H1 (cell line): ENCODE data around the gene OSBPL3. TPM values are rescaled to one million over a fixed set of nuclear protein-coding genes. Genes with fewer than 3 reads are reported as not detected.

Experiments
- CTCF ChIA-PET: fragments of 300-600 bp; sonication (Branson Sonifier 250); formaldehyde crosslinking; loops from one replicate; lab custom pipeline; 2021; ENCODE audit not compliant: partially characterized antibody; lab: Charles Lee
- POLR2A ChIA-PET: fragments of 300-600 bp; sonication (Branson Sonifier 250); formaldehyde crosslinking; loops from one replicate; lab custom pipeline; 2021; ENCODE audit warnings: inconsistent platforms; ENCODE audit not compliant: partially characterized antibody; lab: Charles Lee
- DNase-seq, 2 experiments: peaks; one replicate each; pipeline versions ENCODE4 v3.0.0 to v3.0.0-alpha.2; 2010 to 2022; ENCODE audit warnings: low spot score in 2 of 2, low read depth in 1 of 2, mixed read lengths in 1 of 2
- FAIRE-seq: peaks from 2 replicates; lab custom pipeline; 2011; peaks lifted over from hg19 to GRCh38; lab: Jason Lieb, UNC
- H2AFZ ChIP-seq: 2 replicates; pipeline ENCODE4 v1.8.1; 2012; ENCODE audit warnings: low read length, inconsistent platforms
- H2AK5ac ChIP-seq: 2 replicates; pipeline ENCODE4 v1.6.1; 2013; ENCODE audit warnings: low read depth, low read length
- H2BK120ac ChIP-seq: replicated peaks from 2 replicates; pipeline ENCODE3; 2013; ENCODE audit warnings: low read depth, low read length, inconsistent platforms
- H2BK12ac ChIP-seq: 2 replicates; pipeline ENCODE4 v1.6.1; 2013; ENCODE audit warnings: low read depth, low read length
- H2BK15ac ChIP-seq: 2 replicates; pipeline ENCODE4 v1.6.1; 2013; ENCODE audit warnings: low read length
- H2BK20ac ChIP-seq: 2 replicates; pipeline ENCODE4 v1.6.1; 2013; ENCODE audit warnings: low read length
- H2BK5ac ChIP-seq: 2 replicates; pipeline ENCODE4 v1.6.1; 2013; ENCODE audit warnings: low read depth, low read length
- H3K14ac ChIP-seq: 2 replicates; pipeline ENCODE4 v1.6.1; 2013; ENCODE audit warnings: inconsistent platforms; ENCODE audit not compliant: insufficient read length
- H3K18ac ChIP-seq: 2 replicates; pipeline ENCODE4 v1.6.1; 2013; ENCODE audit warnings: low read length; ENCODE audit errors: extremely low read depth
- H3K23ac ChIP-seq: 2 replicates; pipeline ENCODE4 v1.6.1; 2013; ENCODE audit warnings: inconsistent platforms; ENCODE audit not compliant: insufficient read length
- H3K23me2 ChIP-seq: 2 replicates; pipeline ENCODE4 v1.6.1; 2013; ENCODE audit warnings: low read depth, low read length
- H3K27ac ChIP-seq: 2 replicates; pipeline ENCODE4 v1.6.1; 2011; ENCODE audit warnings: low read depth, low read length, inconsistent platforms
- H3K27me3 ChIP-seq, 4 experiments: replicated peaks in 1 of 4; 1 replicate in 1 of 4; 2 replicates in 3 of 4; pipeline versions ENCODE4 v1.6.1 to v1.8.1; 2011 to 2013; ENCODE audit warnings: low read length in 3 of 4, mild to moderate bottlenecking in 3 of 4, inconsistent platforms in 2 of 4, mixed read lengths in 2 of 4, moderate library complexity in 1 of 4; ENCODE audit not compliant: control insufficient read depth in 3 of 4, insufficient read depth in 3 of 4; ENCODE audit errors: extremely low read depth in 1 of 4
- H3K36me3 ChIP-seq, 4 experiments: 2 replicates each; pipeline versions ENCODE4 v1.6.1 to v1.8.1; 2011 to 2013; ENCODE audit warnings: mild to moderate bottlenecking in 4 of 4, low read length in 3 of 4, moderate library complexity in 2 of 4, control low read depth in 1 of 4, inconsistent platforms in 1 of 4; ENCODE audit not compliant: insufficient read depth in 4 of 4, control insufficient read depth in 2 of 4
- H3K4ac ChIP-seq: replicated peaks from 2 replicates; pipeline ENCODE3; 2013; ENCODE audit warnings: low read length, low read depth, mixed read lengths, inconsistent platforms; ENCODE audit not compliant: insufficient read length
- H3K4me1 ChIP-seq, 4 experiments: replicated peaks in 1 of 4; 1 replicate in 1 of 4; 2 replicates in 3 of 4; pipeline versions ENCODE4 v1.6.1 to v1.8.1; 2011 to 2013; ENCODE audit warnings: low read length in 3 of 4, inconsistent platforms in 2 of 4, mixed read lengths in 1 of 4; ENCODE audit not compliant: insufficient read depth in 4 of 4, control insufficient read depth in 3 of 4
- H3K4me2 ChIP-seq, 2 experiments: 2 replicates each; pipeline versions ENCODE4 v1.6.1 to v1.8.1; 2011 to 2013; ENCODE audit warnings: low read depth in 2 of 2, low read length in 2 of 2, control low read depth in 1 of 2, inconsistent platforms in 1 of 2, mild to moderate bottlenecking in 1 of 2; ENCODE audit not compliant: insufficient read depth in 1 of 2
- H3K4me3 ChIP-seq, 4 experiments: fragments of 200-600, 300-600 bp in 1 of 4; sonication (generic), shearing (Covaris generic), sonication (Bioruptor Twin) in 1 of 4; 2 replicates each; pipeline versions ENCODE4 v1.5.1 to v1.8.1; 2011 to 2016; ENCODE audit warnings: low read length in 4 of 4, low read depth in 3 of 4, control low read depth in 2 of 4, inconsistent platforms in 2 of 4, mild to moderate bottlenecking in 2 of 4, mixed read lengths in 1 of 4, moderate library complexity in 1 of 4; ENCODE audit not compliant: insufficient read depth in 2 of 4; ENCODE audit errors: extremely low read depth in 1 of 4
- H3K56ac ChIP-seq: replicated peaks from 2 replicates; pipeline ENCODE3; 2013; ENCODE audit warnings: low read depth, mild to moderate bottlenecking, mixed read lengths, low read length, inconsistent platforms; ENCODE audit not compliant: insufficient read length
- H3K79me1 ChIP-seq: 2 replicates; pipeline ENCODE4 v1.6.1; 2013; ENCODE audit warnings: low read depth, low read length, control low read depth
- H3K79me2 ChIP-seq, 2 experiments: 2 replicates each; pipeline versions ENCODE4 v1.6.1 to v1.8.1; 2012 to 2013; ENCODE audit warnings: low read length in 2 of 2, mild to moderate bottlenecking in 2 of 2, inconsistent platforms in 1 of 2; ENCODE audit not compliant: insufficient read depth in 2 of 2, control insufficient read depth in 1 of 2
- H3K9ac ChIP-seq, 4 experiments: replicated peaks in 1 of 4; 1 replicate in 1 of 4; 2 replicates in 3 of 4; pipeline versions ENCODE4 v1.6.1 to v1.8.1; 2011 to 2013; ENCODE audit warnings: low read depth in 3 of 4, low read length in 3 of 4, control low read depth in 2 of 4, mild to moderate bottlenecking in 2 of 4, moderate library complexity in 2 of 4, inconsistent platforms in 1 of 4; ENCODE audit errors: extremely low read depth in 1 of 4
- H3K9me3 ChIP-seq, 2 experiments: 2 replicates each; pipeline versions ENCODE4 v1.6.1 to v1.8.1; 2012 to 2013; ENCODE audit warnings: mild to moderate bottlenecking in 2 of 2, moderate library complexity in 2 of 2, control low read depth in 1 of 2, inconsistent platforms in 1 of 2, low read depth in 1 of 2, low read length in 1 of 2, mixed read lengths in 1 of 2; ENCODE audit not compliant: insufficient read depth in 2 of 2
- H4K20me1 ChIP-seq, 2 experiments: replicated peaks in 1 of 2; 2 replicates each; pipeline versions ENCODE3 to v1.8.1; 2011 to 2013; ENCODE audit warnings: inconsistent platforms in 2 of 2, low read length in 2 of 2, mild to moderate bottlenecking in 1 of 2; ENCODE audit not compliant: insufficient read depth in 2 of 2, control insufficient read depth in 1 of 2
- H4K5ac ChIP-seq: 2 replicates; pipeline ENCODE4 v1.6.1; 2013; ENCODE audit warnings: low read length, low read depth, mixed read lengths, inconsistent platforms; ENCODE audit not compliant: insufficient read length
- H4K8ac ChIP-seq: 2 replicates; pipeline ENCODE4 v1.8.0; 2013; ENCODE audit warnings: mild to moderate bottlenecking, moderate library complexity, low read length, inconsistent platforms; ENCODE audit not compliant: insufficient read depth; ENCODE audit errors: extremely low read depth
- H4K91ac ChIP-seq: replicated peaks from 2 replicates; pipeline ENCODE3; 2013; ENCODE audit warnings: low read length, mixed read lengths, inconsistent platforms; ENCODE audit not compliant: insufficient read length
- JUND ChIP-seq: IDR thresholded peaks from 2 replicates; pipeline ENCODE4 v1.6.1; 2011; ENCODE audit warnings: mild to moderate bottlenecking, improper control_type of control experiment, low read length
- polyA plus RNA-seq, 7 experiments: library from polyadenylated mRNA; depleted of rRNA in 3 of 7; stranded (reverse) in 5 of 7; unstranded in 2 of 7; fragments of >200 nt in 5 of 7; fragments of 200-250 nt in 2 of 7; gene quantifications; 1 replicate in 5 of 7; 2 replicates in 1 of 7; 4 replicates in 1 of 7; pipeline versions ENCODE4 v1.2.1 to v1.2.3, GENCODE V29; 2011 to 2013; ENCODE audit warnings: missing spikeins in 2 of 7, mixed read lengths in 2 of 7
- total RNA-seq: library from RNA; stranded (reverse); fragmentation: NEBNext Ultra II Directional; extraction: Animal tissue kit (Norgen Biotek cat#: 25700); gene quantifications from 2 replicates; pipeline ENCODE4 v1.2.1, GENCODE V29; 2021
- TF ChIP-seq, protein P1 (sequence below), 3 experiments: IDR thresholded peaks; 1 replicate in 2 of 3; 2 replicates in 1 of 3; pipeline versions ENCODE4 v1.5.1 to v1.6.1; 2011; ENCODE audit warnings: low read length in 3 of 3, mild to moderate bottlenecking in 3 of 3, inconsistent platforms in 2 of 3, low read depth in 1 of 3, moderate library complexity in 1 of 3; ENCODE audit not compliant: insufficient read depth in 1 of 3; ENCODE audit errors: control extremely low read depth in 1 of 3

OSBPL3 gene
- total and polyA plus RNA-seq, 2 of the 8 experiments (the other 6 are each of a cell fraction or from before 2014, with no cell fraction given) = 2.8 to 13.9 TPM

DNA sequence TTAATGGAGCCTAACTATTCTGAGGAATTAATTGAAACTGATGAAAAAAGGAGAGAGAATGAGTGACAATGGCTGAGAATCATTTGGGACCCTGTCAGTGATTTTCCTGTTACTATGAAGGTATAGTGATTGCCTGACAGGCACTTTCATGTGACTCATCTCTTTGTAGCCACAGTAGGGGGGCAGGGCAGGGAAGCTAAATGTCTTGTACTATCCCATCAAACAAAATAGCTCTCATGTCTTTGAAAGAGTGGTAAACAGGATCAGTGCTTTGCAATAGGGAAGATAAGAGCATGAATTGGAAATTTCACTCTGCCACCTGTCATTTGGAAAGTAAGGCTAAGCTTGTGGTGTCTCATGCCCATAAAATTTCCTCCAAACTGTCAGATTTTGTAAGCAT is 128.2 kb downstream of the OSBPL3 start:
- no peak overlapping the region for H2BK15ac ChIP-seq
- TF ChIP-seq JUND = peak; percentile 35; the same call in 1 of the 2 replicates
- TF ChIP-seq, protein P1, sequence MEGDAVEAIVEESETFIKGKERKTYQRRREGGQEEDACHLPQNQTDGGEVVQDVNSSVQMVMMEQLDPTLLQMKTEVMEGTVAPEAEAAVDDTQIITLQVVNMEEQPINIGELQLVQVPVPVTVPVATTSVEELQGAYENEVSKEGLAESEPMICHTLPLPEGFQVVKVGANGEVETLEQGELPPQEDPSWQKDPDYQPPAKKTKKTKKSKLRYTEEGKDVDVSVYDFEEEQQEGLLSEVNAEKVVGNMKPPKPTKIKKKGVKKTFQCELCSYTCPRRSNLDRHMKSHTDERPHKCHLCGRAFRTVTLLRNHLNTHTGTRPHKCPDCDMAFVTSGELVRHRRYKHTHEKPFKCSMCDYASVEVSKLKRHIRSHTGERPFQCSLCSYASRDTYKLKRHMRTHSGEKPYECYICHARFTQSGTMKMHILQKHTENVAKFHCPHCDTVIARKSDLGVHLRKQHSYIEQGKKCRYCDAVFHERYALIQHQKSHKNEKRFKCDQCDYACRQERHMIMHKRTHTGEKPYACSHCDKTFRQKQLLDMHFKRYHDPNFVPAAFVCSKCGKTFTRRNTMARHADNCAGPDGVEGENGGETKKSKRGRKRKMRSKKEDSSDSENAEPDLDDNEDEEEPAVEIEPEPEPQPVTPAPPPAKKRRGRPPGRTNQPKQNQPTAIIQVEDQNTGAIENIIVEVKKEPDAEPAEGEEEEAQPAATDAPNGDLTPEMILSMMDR (IDR thresholded peaks at IDR 0.05; ENCODE audit: control extremely low read depth in 1 of 3, insufficient read depth in 1 of 3, low read depth in 1 of 3, low read length in 3 of 3) = no peak
- no peak overlapping the region for H2BK5ac ChIP-seq
- H4K91ac ChIP-seq = no peak overlapping the region
- no peak overlapping the region for H2BK20ac ChIP-seq
- DNase-seq = no peak
- no peak overlapping the region for H2BK12ac ChIP-seq
- peaks cover 0 to 2% (median 2%) of the 10 kb centered on the region in 4 experiments; a peak in 2 of 7 replicates for H3K4me1 ChIP-seq
- H3K27me3 ChIP-seq = no peaks in the 10 kb centered on the region
- no peak overlapping the region for H3K56ac ChIP-seq
- no peak overlapping the region for H4K5ac ChIP-seq
- CTCF ChIA-PET = interaction anchor here (4.9 kb wide), 1 partner anchor 247 kb away, joined by 21 read pairs; no protein-coding TSS in a partner anchor
- H4K8ac ChIP-seq = no peak overlapping the region
- no peaks in the 10 kb centered on the region for H3K79me1 ChIP-seq
- H2AK5ac ChIP-seq = no peak overlapping the region
- H3K79me2 ChIP-seq = no peaks in the 10 kb centered on the region
- no peak overlapping the region for H3K4me3 ChIP-seq
- no peak overlapping the region for H3K23ac ChIP-seq
- no peak overlapping the region for H3K27ac ChIP-seq
- no peak overlapping the region for H3K14ac ChIP-seq
- no peak for FAIRE-seq
- H2AFZ ChIP-seq = no peak overlapping the region
- H3K9me3 ChIP-seq = no peaks in the 10 kb centered on the region
- H3K4me2 ChIP-seq = no peak overlapping the region
- no peaks in the 10 kb centered on the region for H3K36me3 ChIP-seq
- no peak overlapping the region for H2BK120ac ChIP-seq
- H3K18ac ChIP-seq = no peak overlapping the region
- no peaks in the 10 kb centered on the region for H3K23me2 ChIP-seq
- H3K9ac ChIP-seq = no peak overlapping the region
- H3K4ac ChIP-seq = no peak overlapping the region
- POLR2A ChIA-PET = no interaction called here
- no peaks in the 10 kb centered on the region for H4K20me1 ChIP-seq
